Neural cell (in vitro differentiated cells): Measurements from ENCODE around the gene GBP3. TPM values are rescaled to one million over a fixed set of nuclear protein-coding genes. Genes with fewer than 3 reads are reported as not detected.

Experiments used
- polyA plus RNA-seq: library from polyadenylated mRNA; depleted of rRNA; stranded (reverse); fragments of >200 nt; gene quantifications from 2 replicates; pipeline ENCODE4 v1.2.3, GENCODE V29; 2014
- small RNA-seq, 3 experiments: library from RNA; depleted of rRNA; stranded (forward); fragments of <200 nt; gene quantifications; one replicate each; pipeline ENCODE3, GENCODE V24; 2012

Gene GBP3
- polyA plus RNA-seq, 1 donor from 2014 or later, result not detected

Small RNA genes within 50 kb of the gene (small RNA-seq; reads per million reads assigned to genes)
- 0 to 1.2 (median 0) reads per million in 3 experiments for gene RF00019

Other genes starting within 250 kb of the GBP3 start
- 129 and 142 TPM in 2 replicates for gene GTF2B, start 131.3 kb downstream of the GBP3 start, polyA plus RNA-seq
- gene KYAT3, start 30.2 kb downstream of the GBP3 start, polyA plus RNA-seq, result 11.7 and 18.2 TPM in 2 replicates
- 12.6 and 13.9 TPM in 2 replicates for gene RBMXL1, start 30.2 kb downstream of the GBP3 start, polyA plus RNA-seq
- not detected in 2 replicates for gene GBP1, start 42.3 kb upstream of the GBP3 start, polyA plus RNA-seq
- gene GBP2, start 103.2 kb upstream of the GBP3 start, polyA plus RNA-seq, result not detected in 2 replicates
- not detected in 2 replicates for gene GBP7, start 153.1 kb upstream of the GBP3 start, polyA plus RNA-seq
- not detected in 2 replicates for gene GBP4, start 176.1 kb upstream of the GBP3 start, polyA plus RNA-seq
- not detected in 2 replicates for gene GBP5, start 250.0 kb upstream of the GBP3 start, polyA plus RNA-seq